GM04503 (cell line): ENCODE data around the gene NELFE.
A peak's percentile ranks its signal among the peaks of the same experiment; 100 is the strongest.
"Not testable (repeated sequence)": the region's sequence is repeated elsewhere in the genome, so short reads cannot be mapped to it uniquely, and the experiment has no call there.

Source experiments
- DNase-seq: peaks from one replicate; pipeline ENCODE4 v3.0.0-alpha.2; 2012; ENCODE audit warnings: low read depth

Gene NELFE

GRCh38 chr6:31958741-31959739 is at the start of gene NELFE, which contains the start of gene SKIC2:
TSS of gene NELFE (minus strand) at chr6:31958971. CDS start at chr6:31958446, 525 bp downstream.
TSS of gene SKIC2 (plus strand) at chr6:31959175. CDS start at chr6:31959193, 18 bp downstream.
- DNase-seq, result peak; percentile 89

DNA sequence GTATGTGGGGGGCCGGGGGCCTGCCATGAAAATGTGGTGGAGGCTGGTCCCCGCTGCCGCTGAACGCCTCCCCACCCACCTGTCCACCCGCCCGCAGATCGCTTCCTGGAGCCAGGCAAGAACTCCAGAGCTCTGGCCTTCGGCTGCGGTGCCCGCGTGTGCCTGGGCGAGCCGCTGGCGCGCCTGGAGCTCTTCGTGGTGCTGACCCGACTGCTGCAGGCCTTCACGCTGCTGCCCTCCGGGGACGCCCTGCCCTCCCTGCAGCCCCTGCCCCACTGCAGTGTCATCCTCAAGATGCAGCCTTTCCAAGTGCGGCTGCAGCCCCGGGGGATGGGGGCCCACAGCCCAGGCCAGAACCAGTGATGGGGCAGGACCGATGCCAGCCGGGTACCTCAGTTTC is 49.3 kb upstream of the NELFE start:
- not testable (repeated sequence) for DNase-seq

DNA sequence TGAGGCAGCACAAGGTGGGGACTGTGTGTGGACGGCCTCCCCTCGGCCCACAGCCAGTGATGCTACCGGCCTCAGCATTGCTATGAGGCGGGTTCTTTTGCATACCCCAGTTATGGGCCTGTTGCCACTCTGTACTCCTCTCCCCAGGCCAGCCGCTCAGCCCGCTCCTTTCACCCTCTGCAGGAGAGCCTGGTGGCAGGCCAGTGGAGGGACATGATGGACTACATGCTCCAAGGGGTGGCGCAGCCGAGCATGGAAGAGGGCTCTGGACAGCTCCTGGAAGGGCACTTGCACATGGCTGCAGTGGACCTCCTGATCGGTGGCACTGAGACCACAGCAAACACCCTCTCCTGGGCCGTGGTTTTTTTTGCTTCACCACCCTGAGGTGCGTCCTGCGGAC is 48.3 kb upstream of the NELFE start:
- DNase-seq, result not testable (repeated sequence)

- DNase-seq, result not testable (repeated sequence)
Observed at GRCh38 chr6:32005991-32006529, 47.3 kb upstream of the NELFE start.

DNA sequence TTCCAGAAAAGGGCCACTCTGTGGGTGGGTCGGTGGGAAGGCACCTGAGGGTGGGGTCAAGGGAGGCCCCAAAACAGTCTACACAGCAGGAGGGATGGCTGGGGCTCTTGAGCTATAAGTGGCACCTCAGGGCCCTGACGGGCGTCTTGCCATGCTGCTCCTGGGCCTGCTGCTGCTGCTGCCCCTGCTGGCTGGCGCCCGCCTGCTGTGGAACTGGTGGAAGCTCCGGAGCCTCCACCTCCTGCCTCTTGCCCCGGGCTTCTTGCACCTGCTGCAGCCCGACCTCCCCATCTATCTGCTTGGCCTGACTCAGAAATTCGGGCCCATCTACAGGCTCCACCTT is 46.7 kb upstream of the NELFE start:
- not testable (repeated sequence) for DNase-seq

DNA sequence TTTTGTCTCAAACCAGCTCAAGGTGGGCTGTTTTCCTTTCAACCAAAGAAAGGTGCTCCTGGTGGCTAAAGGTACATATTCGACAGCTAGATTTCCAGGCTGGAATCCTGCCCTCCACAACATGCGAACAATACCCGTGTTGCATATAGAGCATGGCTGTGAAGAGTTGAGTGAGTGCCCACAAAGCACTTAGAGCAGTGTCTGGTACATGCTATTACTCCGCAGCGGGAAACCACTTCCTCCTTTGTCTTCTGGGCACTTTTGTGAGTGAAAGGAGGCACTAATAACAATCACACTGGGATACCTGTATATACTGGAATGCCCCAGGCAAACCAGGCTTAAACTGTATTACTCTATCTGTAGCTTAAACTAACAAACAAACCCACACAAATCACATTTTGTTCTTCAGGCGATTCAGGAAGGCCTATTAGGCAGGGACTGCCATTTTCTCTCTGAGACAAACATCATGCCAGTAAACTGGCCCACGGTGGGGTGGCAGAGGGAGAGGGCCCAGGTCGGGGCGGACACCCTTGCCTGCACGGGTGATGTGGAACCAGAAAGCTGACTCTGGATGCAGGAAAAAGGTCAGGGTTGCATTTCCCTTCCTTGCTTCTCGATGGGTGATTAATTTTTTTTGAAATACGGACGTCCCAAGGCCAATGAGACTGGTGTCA is 46.2 kb upstream of the NELFE start:
- DNase-seq, result not testable (repeated sequence)

DNA sequence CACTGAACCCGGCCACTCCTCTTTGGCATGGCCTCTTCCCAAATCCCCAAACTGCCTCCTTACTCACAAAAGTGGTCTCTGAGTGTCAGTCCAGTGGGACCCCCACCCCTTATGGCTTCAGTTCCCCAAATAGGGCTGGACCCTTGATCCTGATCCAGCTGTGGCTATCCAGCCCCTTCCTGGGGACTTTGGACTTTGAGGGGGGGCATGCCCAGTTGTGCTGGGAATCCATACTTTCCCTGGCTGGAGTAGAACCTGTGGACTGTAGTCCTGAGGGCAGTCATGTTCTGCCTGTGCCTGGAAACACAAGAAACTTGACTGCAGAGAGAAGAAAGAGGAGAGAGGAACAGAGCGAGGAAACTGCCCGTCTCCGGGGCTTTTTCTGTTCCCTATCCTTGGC is 45.6 kb upstream of the NELFE start:
- not testable (repeated sequence) for DNase-seq

DNA sequence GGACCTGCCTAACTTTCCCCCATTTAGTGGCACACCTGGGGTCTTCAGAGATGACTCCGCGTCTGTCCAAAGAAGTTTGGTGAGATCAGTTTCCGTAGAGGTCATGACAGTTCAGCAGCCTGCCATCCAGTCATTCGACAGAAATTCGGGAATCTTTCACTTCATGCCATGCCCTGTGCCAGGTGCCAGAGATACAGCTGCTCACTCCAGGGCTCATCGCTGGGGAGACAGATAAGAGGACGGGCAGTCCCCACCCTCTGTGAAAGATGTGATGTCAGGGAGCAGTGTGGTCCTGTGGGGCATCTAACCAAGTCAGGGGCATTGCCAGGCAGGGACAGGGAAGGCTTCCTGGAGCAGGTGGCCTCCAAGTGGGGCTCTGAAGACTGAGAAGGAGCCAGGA is 44.5 kb upstream of the NELFE start:
- DNase-seq, result not testable (repeated sequence)

DNA sequence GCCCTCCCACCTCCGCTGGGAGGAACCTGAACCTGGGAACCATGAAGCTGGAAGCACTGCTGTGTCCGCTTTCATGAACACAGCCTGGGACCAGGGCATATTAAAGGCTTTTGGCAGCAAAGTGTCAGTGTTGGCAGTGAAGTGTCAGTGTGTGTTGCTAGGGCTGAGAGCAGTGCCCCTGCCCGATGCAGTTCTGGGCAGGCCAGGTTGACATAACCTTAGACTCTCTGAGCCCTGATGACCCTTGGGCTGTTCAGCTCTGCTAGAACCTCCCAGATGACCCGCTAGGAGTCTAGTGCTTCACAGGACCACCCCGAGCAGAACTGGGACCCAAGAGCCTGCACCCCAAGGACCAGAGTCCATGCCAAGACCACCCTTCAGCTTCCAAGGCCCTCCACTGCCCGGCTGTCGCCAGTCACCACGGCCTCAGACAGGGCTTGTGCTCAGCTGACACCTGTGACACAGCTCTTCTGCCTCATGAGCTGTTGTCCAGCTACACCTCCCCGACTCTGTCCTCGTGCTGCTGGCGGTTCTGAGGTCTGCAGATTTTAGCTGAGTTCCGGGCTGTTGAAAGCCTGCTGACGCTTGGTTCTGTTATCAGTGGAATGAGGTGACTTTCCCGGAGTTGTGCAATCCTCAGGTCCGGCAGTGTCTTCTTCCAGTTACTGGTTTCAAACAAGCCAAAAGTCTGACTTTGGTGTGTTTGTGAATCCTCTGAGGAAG is 43.9 kb upstream of the NELFE start:
- DNase-seq, result not testable (repeated sequence)

DNA sequence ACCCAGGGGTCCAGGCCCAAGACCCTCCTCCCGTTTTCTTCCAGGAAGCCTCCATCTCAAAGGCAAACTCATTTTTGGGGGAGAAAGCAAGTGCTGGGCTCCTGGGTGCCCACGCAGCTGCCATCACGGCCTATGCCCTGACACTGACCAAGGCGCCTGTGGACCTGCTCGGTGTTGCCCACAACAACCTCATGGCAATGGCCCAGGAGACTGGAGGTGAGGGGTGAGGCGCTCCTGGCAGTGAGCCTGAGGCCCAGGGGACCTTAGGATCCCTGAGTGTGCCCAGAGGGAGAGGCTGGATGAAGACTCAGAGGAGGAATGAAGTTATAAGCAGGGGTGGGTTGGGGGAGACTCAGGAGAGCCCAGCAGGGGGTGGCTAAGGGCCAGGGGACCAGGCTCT is 37.6 kb upstream of the NELFE start:
- not testable (repeated sequence) for DNase-seq

- DNase-seq, result not testable (repeated sequence)
Observed at GRCh38 chr6:31994421-31994820, 35.6 kb upstream of the NELFE start.

DNA sequence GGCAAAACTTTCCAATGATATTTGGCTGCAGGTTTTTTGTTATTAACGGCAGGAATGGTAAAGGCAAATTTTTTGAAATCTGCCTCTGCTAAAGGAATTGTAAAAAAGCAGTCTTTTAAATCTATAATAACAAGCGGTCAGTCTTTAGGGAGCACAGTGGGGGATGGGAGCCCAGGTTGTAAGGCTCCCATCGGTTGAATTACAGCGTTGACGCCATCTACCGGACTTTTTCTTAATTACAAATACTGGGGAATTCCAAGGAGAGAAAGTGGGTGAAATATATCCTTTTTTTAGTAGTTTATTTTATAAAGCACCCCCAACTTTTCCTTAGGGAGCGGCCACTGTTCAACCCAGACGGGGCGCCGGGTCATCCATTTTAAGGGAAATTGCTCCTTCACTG is 30.6 kb upstream of the NELFE start:
- not testable (repeated sequence) for DNase-seq

DNA sequence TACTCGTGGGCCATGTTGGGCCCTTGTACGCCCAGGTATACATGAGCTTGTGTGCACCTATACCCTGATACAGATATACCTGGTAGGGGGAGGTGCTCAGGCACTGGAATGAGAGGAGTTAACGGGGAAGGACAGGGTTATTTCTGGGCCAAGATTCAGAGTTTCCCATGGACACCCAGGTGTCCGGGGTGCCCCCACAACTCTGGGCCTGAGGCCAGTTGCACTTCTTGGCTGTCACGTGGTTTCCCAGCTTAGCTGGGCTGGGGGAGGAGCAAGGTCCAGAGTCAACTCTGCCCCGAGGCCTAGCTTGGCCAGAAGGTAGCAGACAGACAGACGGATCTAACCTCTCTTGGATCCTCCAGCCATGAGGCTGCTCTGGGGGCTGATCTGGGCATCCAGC is 23.0 kb upstream of the NELFE start, which contains the start of gene C4A:
C4A (plus strand) TSS at position 314 of the 400 bp plus-strand sequence; CDS start at position 365, 51 bp downstream.
- DNase-seq, result not testable (repeated sequence)

DNA sequence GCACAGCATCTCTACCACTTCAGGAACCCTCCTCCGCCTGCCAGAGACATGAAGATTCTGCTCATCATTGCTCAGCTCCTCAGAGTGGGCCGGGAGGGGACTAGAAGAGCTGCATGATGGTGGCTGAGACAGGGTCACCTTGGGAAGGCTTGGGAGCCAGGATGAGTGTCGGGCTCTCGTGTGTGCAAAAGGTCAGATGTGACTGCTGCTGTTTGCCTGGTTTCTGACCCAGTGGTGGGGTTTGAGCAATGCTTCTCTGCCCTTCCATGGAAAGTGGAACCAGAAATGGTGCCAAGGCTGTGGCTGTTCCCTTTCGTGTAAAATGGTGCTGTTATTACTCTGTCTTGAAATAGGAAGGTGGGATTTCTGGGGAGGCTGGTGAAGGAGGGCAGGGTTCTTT is 22.2 kb upstream of the NELFE start:
- DNase-seq, result not testable (repeated sequence)

DNA sequence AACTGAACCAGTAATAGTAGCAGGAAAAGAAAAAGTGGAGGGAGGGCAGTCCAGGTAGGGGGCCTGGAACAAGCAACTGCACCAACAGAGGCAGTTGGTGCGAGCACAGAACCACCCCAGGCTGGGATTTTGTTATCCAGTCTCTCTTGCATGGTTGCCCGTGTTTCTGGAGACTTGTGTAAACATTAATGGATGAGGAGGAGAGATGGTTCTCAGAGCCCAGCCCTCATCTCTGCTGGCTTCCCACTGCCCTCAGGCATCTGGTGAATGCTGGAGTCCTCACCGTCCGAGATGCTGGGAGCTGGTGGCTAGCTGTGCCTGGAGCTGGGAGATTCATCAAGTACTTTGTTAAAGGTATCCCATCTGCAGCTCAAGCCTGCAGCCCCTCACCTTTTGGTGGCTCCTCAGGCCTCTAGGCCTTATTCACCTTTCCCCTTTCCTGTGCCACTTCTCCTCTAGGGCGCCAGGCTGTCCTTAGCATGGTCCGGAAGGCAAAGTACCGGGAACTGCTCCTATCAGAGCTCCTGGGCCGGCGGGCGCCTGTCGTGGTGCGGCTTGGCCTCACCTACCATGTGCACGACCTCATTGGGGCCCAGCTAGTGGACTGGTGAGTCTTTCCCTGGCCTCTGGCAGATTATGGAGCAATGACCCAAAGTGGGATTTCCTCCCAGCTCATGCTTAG is 21.6 kb upstream of the NELFE start:
- not testable (repeated sequence) for DNase-seq

- no peak for DNase-seq
Observed at GRCh38 chr6:31979238-31979898, 20.6 kb upstream of the NELFE start.

DNA sequence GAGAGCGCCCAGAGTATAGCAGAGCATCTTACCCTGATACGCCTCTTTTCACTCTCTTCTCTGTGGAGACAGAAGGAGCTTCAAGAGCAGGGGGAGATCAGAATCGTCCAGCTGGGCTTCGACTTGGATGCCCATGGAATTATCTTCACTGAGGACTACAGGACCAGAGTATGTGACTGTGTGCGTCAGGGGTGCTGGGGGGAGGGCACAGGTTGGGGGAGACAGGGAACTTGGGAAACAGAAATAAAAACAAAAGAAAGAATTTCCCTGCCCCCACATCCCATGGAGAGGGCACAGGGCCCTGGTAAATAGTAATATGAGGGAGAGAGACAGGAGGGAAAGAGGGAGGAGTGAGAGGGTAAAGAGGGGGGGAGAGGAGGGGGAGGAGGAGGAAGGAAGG is 20.1 kb upstream of the NELFE start:
- no peak for DNase-seq

- DNase-seq, result no peak
Observed at GRCh38 chr6:31977816-31978431, 19.2 kb upstream of the NELFE start.

- DNase-seq, result not testable (repeated sequence)
Observed at GRCh38 chr6:31976065-31976464, 17.3 kb upstream of the NELFE start.

- DNase-seq, result no peak
Observed at GRCh38 chr6:31972709-31973350, 14.1 kb upstream of the NELFE start.
